Stimulated activated CD4-positive, alpha-beta T cell treated with anti-CD3 and anti-CD28 coated beads, Interleukin-1b, Interleukin-23, amount 100 ng/mL, for 48 hours (primary cell): Measurements from ENCODE around the gene DUSP8.

ENCODE experiments used
- DNase-seq: peaks from one replicate; pipeline ENCODE4 v3.0.0-alpha.2; 2020

DUSP8 gene

DNA sequence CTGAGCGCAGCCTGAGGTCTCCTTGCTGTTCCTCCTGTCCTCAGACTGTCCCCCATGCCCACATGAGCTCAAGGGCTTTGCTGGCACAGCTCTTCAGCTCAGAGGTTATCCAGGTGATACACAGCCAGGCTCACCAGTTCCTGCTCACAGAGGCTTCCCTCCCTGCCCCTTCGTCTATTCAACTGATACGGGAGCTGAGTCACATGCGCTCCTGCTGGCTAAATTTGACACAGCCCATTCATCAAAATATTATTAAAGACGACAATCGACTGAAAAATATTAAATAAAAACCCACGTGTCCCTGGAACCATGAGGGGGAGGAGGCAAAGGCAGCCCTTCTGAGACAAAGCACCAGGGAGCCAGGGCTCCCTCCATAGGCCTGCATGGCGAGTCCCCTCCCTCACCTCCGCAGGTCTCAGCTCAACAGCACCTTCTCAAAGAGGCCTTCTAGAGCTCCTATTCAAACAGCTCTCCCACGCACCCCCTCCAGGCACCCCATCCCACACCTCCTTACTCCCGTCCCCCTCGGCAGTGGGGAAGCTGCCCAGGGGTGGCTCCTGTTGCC lies 40.5 kb downstream of the DUSP8 start:
- DNase-seq, result no peak

GRCh38 chr11:1530686-1531448 lies 41.2 kb downstream of the DUSP8 start:
- DNase-seq, result no peak

DNA sequence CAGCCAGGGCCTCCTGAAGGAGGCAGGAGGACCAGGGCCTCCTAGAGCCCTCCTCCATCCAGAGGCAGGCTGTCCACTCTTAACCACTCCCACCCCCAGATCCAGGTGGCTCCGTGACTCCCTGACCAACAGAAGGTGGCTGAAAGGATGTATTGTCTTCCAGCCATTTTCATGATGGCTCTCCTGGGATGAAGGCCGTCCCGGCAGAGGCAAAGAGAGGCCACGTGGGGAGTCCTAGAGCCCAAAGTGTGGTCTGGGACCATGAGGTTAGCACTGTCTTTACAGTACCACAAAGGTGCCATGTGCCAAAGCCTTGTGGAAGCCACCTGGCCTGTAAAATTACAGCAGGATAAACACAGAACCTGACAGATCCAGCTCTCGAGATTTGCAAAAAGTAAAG lies 42.3 kb downstream of the DUSP8 start:
- no peak for DNase-seq

DNA sequence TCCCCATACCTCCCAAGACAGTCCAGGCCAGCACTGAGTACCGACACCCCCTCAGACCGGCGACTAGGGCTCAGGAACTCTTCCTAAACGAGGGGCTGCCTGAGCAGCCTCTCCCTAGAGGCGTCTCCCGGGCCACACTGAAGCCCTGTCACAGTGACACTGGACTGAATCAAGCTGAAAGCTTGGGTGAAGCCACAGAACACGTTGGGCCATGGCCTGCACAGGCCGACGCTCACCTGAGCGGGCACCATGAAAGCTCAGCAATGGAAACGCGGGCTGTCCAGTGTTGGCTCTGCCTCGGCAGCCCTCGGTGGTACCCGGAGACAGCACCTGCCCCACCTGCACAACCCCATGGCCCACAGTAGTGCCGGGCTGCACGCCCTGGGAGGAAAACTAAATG lies 42.8 kb downstream of the DUSP8 start:
- no peak for DNase-seq

DNA sequence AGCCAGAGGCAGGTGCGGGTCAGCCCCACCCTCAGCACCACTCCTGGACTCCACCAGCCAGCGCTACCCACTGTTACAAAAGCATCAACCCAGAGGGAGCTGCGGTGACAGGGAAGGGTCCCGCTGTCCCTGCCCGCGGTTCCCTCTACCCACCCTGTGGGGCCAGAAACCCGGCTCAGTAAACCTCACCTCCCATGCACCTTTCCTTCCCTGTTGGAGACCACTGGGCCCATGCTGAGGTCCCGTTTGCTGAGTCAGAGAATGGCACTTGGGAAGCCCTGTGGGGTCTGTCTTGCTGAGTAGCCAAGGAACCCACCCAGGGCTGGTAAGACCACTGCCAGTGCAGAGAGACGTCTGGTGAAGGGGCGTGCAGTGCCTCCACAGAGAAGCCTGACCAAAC lies 43.4 kb downstream of the DUSP8 start:
- DNase-seq, result no peak

- DNase-seq, result no peak
These were observed 45.3 kb downstream of the DUSP8 start for GRCh38 chr11:1526785-1527184.

DNA sequence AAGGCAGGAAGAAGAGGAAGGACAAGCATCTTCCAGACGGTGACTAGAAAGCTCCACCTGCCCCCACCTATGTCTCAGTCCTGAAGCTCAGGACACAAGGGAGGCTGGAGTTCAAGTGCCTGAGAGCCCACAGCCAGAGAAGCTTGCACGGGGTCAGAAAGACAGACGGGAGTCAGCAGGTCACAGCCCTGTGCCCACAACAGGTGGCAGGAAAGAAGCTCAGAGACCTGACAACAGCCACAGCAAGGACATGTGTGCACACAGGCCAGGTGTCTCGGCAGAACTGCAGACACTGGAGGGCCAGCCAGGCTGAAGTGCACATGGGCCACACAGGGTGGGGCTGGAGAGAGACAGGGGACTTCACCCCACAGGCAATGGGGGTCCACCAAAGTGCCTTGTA lies 48.3 kb downstream of the DUSP8 start:
- no peak for DNase-seq

- no peak for DNase-seq
These were observed 49.0 kb downstream of the DUSP8 start for GRCh38 chr11:1523077-1523476.

DNA sequence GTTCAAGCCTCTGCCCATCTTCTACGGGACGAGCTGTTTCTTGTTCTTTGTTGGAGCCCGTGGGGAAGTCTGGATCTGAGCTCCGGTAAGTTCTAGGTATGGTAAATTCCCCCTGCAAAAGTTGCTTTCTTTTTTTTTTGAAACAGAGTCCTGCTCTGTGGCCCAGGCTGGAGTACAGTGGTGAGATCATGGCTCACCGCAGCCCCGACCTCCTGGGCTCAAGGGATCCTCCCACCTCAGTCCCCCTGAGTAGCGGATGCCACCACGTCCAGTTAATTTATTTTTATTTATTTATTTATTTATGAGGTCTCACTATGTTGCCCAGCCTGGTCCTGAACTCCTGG lies 50.0 kb downstream of the DUSP8 start:
- DNase-seq, result no peak

GRCh38 chr11:1521382-1522080 lies 50.5 kb downstream of the DUSP8 start:
- no peak for DNase-seq

- DNase-seq, result no peak
These were observed 51.3 kb downstream of the DUSP8 start for GRCh38 chr11:1520663-1521267.

DNA sequence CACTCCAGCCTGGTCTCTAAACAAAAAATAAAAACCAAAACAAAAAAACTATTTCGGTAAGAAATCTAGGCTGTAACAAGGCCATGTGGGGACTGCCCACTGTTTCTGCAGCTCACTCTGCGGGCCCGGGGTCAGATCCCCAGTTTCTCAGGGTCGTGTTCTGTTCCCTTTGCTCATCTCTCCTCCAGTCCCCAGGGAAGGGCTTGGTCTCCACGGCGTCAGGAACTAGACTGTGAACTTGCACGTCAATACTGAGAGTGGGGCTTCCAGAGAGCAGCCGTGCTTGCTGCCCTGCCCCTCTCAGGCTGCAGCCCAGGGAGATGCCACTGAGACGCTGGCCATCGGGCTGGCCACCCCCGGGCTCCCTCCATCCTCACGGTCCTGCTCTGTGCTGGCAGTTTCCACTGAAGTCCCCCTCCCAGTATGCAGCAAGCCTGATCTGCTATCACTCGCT lies 51.8 kb downstream of the DUSP8 start:
- no peak for DNase-seq

GRCh38 chr11:1519028-1520010 lies 52.8 kb downstream of the DUSP8 start:
- no peak for DNase-seq

DNA sequence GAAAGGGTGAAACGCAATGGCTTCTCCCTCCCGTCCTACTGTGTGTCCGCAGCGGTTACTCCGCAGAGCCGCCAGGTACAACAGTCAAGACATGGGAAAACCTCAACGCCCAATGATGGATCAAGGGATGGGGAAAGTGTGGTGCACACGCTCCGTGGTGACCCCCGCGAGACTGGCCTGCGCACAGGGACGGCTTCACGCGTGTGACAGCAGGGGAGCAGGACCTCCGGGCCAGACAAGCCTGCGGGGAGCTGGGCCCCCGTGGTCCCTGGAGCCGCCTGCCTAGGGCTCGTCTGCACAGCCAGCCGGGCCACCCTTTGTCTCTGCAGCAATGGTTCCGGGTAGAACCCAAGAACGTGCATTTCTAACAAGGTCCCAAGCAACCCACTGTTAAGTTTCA lies 53.8 kb downstream of the DUSP8 start:
- DNase-seq, result no peak

DNA sequence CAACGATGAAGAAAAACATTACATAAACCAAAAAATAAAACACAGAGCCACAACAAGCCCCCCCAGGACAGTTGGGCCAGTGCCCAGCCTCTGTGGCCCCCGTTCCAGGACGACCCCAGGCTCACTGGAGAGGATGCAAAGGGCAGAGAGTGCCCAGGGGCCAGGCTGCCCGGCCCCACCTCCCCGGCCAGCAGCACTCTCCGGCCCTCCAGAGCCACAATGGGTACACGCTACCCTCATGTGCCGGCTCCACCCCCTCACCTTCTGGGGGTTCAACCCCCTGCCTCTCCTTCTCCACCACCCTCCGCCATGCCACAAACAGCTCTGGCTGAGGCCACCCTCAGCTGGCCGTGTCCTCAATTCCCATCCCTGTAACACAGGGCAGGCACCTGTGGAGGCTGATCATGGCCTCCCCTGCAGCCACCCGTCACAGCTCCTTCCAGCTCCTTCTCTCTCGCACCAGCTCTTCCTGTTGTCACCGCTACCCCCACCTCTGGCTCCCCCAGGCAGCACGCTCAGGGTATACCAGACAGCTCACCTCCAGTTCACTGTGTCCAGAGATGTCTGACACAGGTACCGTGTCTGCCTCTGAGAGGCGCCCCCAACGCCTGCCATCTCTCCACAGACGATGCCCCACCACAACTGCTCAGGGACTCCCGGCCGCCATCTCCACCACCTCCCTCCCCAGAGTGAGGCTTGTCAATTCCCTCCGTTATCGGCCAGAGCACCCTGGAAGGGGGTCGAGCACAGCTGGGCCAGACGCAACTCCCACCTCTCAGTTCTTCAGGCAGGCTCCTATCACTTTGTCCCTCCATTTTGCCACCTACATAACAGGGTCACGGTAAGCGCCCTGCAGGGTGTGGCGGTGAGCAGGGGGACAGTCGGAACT lies 54.7 kb downstream of the DUSP8 start:
- DNase-seq, result no peak

DNA sequence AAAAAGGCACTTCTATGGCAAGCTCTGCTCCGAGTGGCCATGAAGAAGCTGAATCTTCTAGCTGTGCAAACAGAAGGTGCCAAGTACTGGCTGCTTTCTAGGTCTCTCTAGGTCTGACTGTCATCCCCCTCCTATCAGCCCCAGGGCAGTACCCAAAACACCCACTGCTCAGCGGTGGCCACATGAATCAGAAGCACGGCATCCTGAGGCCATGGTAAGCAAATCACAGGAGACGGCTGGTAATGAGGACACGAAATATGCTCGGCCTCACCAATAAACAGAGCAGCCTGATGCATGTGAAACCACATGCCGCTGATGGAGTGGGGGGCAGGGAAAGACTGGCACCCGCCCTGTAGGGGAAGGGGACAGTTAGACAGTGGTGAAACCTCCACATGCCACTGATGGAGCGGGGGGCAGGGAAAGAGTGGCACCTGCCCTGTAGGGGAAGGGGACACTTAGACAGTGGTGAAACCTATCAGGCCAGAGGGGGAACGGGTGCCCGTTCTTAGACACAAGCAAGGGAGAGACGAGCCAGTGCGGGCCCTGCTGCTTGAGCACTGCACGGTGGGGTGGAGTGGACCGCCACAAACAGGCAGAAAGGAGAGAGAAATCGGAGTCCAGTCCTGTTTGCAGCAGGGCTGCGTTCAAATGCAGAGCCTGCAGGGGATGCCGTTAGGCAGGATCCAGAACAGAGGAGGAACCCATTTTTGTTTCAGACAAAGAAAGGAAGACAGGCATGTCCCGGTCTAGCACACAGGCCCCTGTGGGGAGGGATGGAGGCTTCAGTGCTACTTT lies 55.6 kb downstream of the DUSP8 start:
- no peak for DNase-seq

- peak; percentile 72 for DNase-seq
These were observed 56.7 kb downstream of the DUSP8 start for GRCh38 chr11:1515082-1516060.

- no peak for DNase-seq
These were observed 57.6 kb downstream of the DUSP8 start for GRCh38 chr11:1514336-1515061.
